ENCODE data around the gene STRADA. TPM values are rescaled to one million over a fixed set of nuclear protein-coding genes. Genes with fewer than 3 reads are reported as not detected.

The STRADA gene
- total and polyA plus RNA-seq, 2 donors (not counting 3 experiments of a cell fraction or from before 2014, with no cell fraction given), result 47.0 to 53.6 TPM

GRCh38 chr17:63675607-63676546, 65.7 kb downstream of the STRADA start:
- Histone ChIP-seq H3K79me2 (ENCODE audit: control insufficient read depth, insufficient read depth, low read length) (peaks cover 8% of the 10 kb centered on the region), H3K4me3 (replicated peaks in 1 of 3; ENCODE audit: insufficient read depth in 1 of 3, low read depth in 1 of 3, low read length in 3 of 3) (peak overlapping the region in 2 of 3 experiments; percentile 3 to 61), H3K9ac (replicated peaks; ENCODE audit: extremely low read depth, insufficient read depth, low read length) (peak overlapping the region; percentile 77), H3K36me3 (ENCODE audit: control insufficient read depth in 2 of 2, extremely low read depth in 1 of 2, insufficient read depth in 2 of 2, low read length in 2 of 2) (peaks cover 3 to 9% of the 10 kb centered on the region in 2 experiments), H3K4me2 (ENCODE audit: insufficient read depth, low read length) (peak overlapping the region; percentile 86), H4K20me1 (replicated peaks; ENCODE audit: control insufficient read depth, extremely low read depth, insufficient read depth, low read length) (no peaks in the 10 kb centered on the region), H3K4me1 (ENCODE audit: control insufficient read depth, extremely low read depth, insufficient read depth, low read length) (peaks cover 51% of the 10 kb centered on the region), H3K9me1 (replicated peaks; ENCODE audit: control insufficient read depth, extremely low read depth, insufficient read depth, low read length) (no peaks in the 10 kb centered on the region), H3K27ac (ENCODE audit: insufficient read depth, low read depth, low read length) (peak overlapping the region; percentile 91), H2AFZ (ENCODE audit: low read depth, low read length) (no peak overlapping the region), H3K9me3 (replicated peaks; ENCODE audit: control insufficient read depth, insufficient read depth, low read length) (no peaks in the 10 kb centered on the region), H3K27me3 (ENCODE audit: control insufficient read depth in 2 of 2, insufficient read depth in 2 of 2, low read length in 2 of 2) (no peaks in the 10 kb centered on the region)
- POLR2A ChIA-PET, result interaction anchor here (1.1 to 2.9 kb wide), 7 partner anchors 10 to 97 kb away, joined by 3 to 10 read pairs (median 6); partner anchors contain the start of genes CCDC47, MAP3K3 and TACO1
- TF ChIP-seq GATA2 (IDR thresholded peaks at IDR 0.05; ENCODE audit: insufficient read depth, insufficient read length, low read depth, low read length), result peak; percentile 99
- peak; percentile 43 for TF ChIP-seq POLR2A (IDR thresholded peaks at IDR 0.05; ENCODE audit: low read depth, low read length)
- peak; percentile 48 for TF ChIP-seq JUN (IDR thresholded peaks at IDR 0.05; ENCODE audit: borderline replicate concordance, insufficient read depth, insufficient read length, low read depth)
- no peak for TF ChIP-seq MYC (IDR thresholded peaks at IDR 0.05; ENCODE audit: low read depth, low read length)
- no peak for TF ChIP-seq CTCF (IDR thresholded peaks at IDR 0.05; ENCODE audit: extremely low read depth in 1 of 2, insufficient read depth in 1 of 2, low read depth in 1 of 2, low read length in 2 of 2)
- no peak for TF ChIP-seq EZH2 (IDR thresholded peaks at IDR 0.05; ENCODE audit: borderline replicate concordance, low read depth, low read length, severe bottlenecking)
- TF ChIP-seq MAX (IDR thresholded peaks at IDR 0.05; ENCODE audit: insufficient read depth, insufficient read length), result no peak
- TF ChIP-seq POLR2AphosphoS5 (IDR thresholded peaks at IDR 0.05; ENCODE audit: insufficient read depth, low read depth, low read length), result peak; percentile 94
- no peak for TF ChIP-seq FOS (IDR thresholded peaks at IDR 0.05; ENCODE audit: borderline replicate concordance, insufficient read depth, low read length)
- no TSS peak for BruUV-seq (replicated peaks)
- dilution Hi-C loops (cut with MboI; ENCODE audit: extremely low pct_ligation_motif_present, low sequenced_read_pairs) (no loop called here), intact Hi-C loops (cut with micrococcal nuclease) (loop anchor here (1.0 to 5.0 kb wide), 5 partner anchors 22 to 249 kb away; partner anchors contain the start of gene DCAF7)
- CTCF ChIA-PET, result interaction anchor here (0.9 to 3.8 kb wide), 13 partner anchors 10 to 250 kb away, joined by 3 to 37 read pairs (median 5); partner anchors contain the start of gene LIMD2
- DNase-seq (ENCODE audit: low read depth, low spot score), result peak; percentile 99
- FAIRE-seq, result peak; percentile 96

Measured in endothelial cell of umbilical vein (primary cell).